Stimulated activated CD4-positive, alpha-beta T cell treated with anti-CD3 and anti-CD28 coated beads, Interleukin-1b, Interleukin-23, amount 100 ng/mL, for 4 hours (primary cell): ENCODE data around the gene LRP6.

ENCODE experiments used
- DNase-seq, 2 donors: peaks; one replicate each; pipeline ENCODE4 v3.0.0-alpha.2; 2020; ENCODE audit warnings: low read depth in 2 of 2

LRP6 gene

DNA sequence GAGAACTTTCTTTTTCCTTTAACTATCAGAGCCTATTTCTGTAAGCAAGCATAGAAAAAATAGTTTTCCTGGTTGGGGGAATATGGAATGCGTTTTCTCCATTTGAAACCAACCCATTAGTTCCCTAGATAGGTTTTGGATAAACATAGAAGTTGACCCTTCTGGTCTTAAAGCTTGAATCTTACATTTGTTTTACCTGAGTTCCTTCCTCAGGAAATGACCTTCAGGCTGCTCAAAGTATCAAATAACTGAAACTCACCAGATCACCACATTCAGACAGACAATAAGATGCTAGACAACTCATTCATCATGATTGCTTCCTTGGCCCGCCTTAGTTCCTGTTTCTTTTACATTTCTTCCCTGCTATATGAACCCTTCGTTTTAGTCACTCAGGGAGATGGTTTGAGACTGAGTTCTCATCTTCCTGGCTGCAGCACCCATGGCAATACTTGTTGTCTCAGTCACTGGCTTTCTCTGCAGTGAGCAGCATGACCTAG is 52.2 kb downstream of the LRP6 start:
- DNase-seq: no peak

DNA sequence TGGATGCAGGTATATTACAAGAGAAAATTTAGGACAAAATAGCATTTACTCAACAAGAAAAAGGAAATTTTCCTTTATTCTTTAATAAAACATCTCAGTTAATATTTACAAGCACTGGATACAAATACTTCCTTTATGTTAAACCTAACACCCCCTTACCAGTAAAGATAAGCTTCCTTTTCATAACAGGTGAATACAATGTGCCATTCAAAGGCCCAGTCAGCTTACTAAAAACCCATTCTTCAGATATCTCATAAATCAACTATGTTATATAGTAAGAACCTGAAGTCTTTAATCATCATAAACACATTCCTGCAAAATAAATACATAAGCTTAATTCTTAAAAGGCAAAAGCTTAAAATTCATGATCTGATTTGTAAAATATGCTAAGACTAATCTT is 52.6 kb downstream of the LRP6 start:
- DNase-seq: no peak

DNA sequence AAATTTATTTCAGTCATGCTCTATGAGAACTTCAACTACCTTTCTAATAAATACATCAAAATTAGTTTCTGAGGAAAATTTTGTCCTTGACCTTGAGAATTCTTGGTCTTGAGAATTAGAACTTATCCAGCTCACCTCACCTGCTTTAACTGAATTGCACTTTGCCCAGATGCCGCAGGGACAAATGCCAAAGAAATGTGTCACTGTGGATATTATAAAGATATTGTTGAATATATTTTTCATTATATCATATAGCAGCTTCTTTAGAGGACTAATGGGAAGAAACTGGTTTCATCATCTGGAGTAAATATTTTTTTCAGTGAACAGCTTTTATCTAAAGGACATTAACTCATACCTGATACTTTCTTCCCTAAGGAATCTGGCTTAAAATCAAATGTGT is 54.1 kb downstream of the LRP6 start:
- no peak for DNase-seq

DNA sequence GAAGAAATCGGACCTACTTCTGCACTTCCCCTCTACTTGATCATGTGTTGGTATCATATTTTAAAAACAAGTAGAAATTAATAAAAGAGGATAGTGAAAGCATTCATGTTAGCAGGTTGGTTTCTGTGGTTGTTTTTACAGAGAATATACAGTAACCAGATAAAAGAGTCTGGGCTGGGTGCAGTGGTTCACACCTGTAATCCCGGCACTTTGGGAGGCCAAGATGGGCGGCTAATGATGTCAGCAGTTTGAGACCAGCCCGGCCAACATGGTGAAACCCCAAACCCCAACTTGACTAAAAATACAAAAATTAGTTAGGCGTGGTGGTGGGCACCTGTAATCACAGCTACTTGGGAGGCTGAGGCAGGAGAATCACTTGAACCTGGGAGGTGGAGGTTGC is 55.9 kb downstream of the LRP6 start:
- DNase-seq: no peak

DNA sequence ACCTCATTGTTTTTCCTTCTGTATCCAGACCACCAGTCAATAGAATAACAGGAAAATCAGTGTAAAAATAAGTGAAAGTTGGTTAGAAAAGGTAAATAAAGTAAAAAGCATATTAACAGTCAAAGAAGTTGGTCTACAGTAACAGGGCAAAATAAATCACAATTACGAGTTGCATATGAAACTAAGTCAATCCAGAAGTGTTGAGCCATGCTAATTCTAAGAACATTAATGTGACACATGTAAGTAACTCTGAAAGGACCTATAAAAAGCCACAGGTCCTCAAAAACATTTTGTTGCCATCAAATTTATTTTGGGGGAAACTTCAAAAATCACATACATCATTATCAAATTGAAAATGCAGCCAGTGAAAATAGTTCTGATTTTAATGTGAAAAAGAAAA is 56.4 kb downstream of the LRP6 start:
- no peak for DNase-seq

DNA sequence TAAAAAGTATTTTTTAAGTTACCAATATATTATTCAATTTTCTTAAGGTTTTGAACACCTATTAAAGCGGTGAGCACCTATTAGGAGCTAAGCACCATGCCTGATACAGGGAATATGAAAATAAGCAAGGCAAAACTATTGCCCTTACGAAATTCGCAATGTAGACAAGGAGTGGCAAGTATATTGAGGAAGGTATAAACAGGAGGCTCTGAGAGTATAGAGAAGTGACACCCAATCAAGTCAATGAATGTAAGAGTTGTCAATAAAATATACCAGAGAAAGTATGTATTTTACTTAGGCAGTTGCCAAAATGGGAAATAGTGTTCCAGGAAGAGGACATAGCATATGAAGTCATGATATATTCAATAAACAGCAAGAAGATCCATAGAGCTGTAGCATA is 57.2 kb downstream of the LRP6 start:
- no peak for DNase-seq

DNA sequence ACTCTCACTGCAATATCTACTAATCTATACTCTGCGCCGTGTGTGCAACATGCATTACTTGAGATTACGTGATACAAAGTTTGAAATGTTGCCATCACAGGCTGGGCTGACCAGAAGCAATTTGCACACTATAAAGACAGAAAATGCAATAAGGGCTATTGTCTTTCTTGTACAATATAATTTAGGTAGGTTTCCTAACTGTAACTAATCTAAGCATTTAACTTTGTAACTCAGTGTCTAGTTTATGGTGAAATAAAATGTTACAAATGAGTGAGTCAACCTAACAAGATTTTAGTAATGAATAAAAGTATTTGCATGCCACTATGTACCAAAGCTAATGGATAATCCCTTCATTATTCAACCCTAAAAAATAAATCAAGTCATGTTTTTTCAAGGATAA is 57.8 kb downstream of the LRP6 start:
- no peak for DNase-seq

DNA sequence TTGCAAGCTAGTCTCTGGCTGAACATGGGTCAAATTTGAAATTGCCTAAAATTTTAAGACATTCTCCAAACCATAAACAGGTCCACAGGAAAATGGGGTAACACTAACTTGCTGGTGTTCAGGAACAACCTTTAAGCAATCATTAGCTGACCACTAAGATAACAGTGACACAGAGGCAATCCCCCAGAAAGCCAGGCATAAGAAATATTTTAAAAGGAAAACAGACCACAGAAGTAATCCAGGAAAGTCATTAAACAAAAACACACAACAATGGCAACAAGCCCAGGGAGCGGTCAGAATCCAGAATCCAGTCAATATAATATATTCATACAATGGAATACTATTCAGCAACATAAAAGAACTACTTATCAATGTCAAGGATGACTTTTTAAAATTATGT is 59.1 kb downstream of the LRP6 start:
- DNase-seq: no peak

DNA sequence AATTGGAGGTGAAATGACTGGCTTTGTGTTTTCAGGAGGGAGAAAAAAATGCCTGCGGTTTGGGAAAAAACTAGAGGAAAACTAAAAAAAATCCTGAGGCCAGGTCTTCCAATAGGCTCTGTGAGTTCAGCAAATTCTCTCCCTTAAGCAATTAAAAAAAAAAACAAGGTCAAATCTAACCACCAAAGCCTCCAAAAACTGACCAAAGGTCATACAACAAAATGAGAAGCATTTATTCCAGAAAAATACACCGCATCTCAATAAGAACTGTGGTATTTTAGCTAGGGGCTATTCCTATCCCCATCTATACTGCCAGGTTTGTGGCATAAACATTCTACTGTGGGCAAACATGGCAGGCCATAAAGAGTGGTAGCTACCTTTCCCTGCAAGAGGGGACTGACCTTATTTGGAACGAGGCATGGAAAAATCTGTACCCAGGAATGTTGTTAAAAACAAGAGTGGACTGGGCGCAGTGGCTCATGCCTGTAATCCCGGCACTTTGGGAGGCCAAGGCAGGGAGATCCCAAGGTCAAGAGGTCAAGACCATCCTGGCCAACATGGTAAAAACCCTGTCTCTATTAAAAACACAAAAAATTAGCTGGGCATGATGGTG is 60.0 kb downstream of the LRP6 start:
- no peak for DNase-seq

DNA sequence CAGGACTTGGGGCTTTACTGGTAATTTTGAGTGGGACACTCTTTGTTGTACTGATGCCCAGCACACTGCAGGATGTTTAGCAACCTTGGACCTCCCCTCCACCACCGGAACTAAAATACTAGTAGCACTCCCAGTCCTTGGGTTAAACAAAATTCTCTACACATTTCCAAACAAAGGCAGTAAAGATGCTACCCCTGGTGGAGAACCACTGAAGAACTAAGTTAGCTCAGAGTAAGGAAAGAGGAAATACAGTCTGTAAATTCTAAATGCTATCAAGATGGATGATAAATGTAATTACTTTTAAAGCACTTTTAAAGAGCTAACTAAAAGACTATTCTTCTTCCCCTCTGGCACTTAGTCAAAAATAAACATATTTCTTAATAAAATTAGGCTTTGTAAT is 64.1 kb downstream of the LRP6 start:
- no peak for DNase-seq

DNA sequence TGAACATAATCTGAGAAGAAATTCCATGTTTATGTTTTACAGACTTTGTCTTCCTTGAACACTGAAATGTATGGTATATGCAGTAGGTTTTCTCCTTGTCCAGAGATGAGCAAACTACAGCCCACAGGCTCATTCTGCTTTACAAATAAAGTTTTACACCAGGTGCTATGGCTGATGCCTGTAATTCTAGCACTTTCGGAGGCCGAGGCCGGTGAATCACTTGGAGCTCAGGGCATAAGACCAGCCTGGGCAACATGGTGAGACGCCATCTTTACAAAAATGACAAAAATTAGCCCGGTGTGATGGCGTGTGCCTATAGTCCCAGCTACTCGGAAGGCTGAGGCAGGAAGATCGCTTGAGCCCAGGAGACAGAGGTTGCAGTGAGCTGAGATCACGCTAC is 64.7 kb downstream of the LRP6 start:
- no peak for DNase-seq

DNA sequence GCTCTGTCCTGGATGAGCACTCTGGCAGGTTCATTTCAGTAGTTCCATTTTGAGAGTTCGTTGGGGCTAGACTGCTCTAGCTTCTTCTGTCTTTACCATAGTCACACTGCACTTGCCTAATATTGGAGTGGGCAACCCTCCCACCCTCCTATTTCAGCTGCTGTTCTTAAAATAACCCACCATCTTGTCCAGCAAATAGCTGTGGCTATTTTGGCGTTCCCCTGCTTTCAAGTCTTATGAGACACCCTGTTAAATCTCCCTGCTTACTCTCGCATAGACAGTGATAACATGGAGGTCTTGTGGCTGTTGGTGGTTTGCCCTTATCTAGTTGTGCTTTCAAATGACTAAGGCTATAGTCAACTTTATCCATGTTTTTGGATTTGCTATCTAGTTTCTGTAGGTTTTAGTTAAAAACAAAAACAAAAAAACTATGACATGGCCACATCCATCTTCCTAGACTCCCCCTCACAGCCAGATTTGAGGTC is 65.5 kb downstream of the LRP6 start:
- no peak for DNase-seq

DNA sequence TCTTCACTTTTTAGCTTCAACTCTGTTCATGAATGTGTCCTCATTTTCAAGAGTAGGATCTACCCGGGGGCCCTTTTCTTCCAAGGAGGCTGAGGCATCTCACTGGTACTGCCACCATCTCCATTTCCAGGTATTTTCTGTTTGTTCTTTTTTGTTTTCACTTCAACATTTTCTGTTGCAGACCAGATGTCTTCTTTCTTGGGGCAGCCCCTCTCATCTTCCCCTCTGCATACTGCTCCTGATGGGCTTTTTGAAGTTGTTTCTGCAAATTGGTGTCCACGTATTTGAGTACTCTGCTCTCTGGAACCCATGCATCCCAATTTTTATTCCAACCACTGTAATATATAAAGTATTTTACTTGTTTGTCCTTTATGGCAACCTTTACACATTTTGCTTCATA is 66.5 kb downstream of the LRP6 start:
- DNase-seq: no peak

DNA sequence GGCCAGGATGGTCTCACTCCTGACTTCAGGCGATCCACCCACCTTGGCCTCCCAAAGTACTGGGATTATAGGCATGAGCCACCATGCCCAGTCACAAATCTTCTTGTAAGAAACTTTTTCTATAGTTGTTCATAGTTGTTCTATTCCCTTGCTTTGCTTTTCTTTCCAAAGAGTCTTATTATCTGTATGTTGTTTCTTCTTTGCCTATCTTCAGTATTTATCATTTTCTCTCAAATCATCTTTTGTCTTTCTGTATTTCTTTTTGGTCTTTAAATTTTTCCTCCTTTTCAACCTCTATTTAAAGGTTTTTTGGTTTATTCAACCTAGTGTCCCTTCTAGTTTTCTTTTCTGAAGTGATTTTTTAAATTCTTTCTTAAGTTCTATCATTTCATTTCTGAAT is 68.7 kb downstream of the LRP6 start:
- no peak for DNase-seq

DNA sequence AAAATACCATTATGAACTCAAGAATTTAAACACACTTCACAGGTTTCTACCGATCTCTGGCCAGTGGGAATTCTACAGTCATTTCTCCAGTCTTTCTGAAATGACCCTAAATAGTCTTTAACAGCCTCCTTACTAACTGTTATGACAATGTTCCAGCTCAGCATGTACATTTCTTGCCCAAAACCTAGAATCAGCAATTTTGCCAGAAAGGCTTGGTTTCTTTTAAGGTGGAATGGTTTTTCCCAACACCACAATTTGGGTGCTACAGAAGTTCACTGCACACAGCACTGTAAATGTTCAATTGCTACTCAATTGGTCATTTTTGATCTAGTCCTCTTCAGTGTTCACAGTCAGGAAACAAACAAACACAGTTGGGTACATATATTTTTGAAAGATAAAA is 69.7 kb downstream of the LRP6 start:
- no peak for DNase-seq

DNA sequence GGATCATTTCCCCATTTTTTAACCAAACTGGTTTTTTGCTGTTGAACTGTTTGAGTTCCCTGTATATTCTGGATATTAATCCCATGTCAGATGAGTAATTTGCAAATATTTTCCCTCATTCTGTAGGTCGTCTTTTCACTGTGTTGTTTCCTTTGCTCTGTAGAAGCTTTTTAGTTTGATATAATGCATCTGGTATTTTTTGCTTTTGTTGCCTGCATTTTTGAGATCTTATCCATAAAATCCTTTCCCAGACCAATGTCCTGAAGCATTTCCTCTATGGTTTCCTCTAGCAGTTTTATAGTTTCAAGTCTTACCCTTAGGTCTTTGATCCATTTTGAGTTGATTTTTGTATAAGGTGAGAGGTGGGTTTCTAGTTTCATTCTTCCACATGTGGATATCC is 71.3 kb downstream of the LRP6 start:
- DNase-seq: no peak

DNA sequence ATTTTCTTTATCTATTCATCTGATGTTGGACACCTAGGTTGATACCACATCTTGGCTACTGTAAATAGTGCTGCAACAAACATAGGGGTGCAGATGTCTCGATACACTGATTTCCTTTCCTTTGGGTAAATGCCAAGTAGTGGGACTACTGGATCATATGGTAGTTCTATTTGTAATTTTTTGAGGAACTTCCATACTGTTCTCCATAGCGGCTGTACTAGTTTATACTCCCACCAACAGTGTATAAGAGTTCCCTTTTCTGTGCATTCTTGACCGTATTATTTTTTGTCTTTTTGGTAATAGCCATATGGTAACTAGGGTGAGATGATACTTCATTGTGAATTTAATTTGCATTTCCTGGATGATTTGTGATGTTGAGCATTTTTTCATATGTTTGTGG is 71.8 kb downstream of the LRP6 start:
- DNase-seq: no peak

DNA sequence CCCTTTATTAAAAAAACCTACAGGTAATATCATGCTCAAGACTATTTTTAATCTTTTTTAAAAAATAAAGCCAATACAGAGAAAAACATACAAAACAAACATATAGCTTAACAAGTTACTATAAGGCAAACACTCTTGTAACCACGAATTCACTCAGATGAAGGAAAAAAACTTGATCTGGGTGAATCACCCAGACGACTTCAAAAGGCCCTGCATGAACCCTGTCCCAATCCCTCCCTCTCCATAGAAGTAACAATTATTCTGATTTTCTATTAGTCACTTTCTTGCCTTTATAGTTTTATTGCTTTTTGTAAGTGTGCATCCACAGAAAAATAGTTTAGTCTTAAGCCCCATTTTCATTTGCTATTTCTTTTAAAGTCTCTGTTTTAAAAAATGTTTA is 72.6 kb downstream of the LRP6 start:
- no peak for DNase-seq

DNA sequence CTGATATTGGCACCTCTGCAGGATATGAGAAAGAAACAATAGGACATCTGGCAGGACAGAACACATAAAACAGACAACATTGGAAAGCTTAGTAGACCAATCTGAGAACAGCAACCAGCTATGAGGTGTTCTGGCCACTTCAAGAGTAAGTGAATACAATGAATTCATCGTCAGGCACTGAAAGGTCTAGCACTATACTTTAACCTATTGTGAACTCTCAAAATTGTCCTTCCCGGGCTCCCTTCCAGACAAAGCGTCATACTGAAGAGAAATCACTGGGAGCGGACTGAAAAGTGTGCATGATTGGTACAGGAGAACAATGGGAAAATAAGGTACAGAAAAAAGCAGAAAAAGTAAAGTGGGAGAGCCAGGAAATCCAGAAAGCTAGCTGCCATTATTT is 75.8 kb downstream of the LRP6 start:
- no peak for DNase-seq

DNA sequence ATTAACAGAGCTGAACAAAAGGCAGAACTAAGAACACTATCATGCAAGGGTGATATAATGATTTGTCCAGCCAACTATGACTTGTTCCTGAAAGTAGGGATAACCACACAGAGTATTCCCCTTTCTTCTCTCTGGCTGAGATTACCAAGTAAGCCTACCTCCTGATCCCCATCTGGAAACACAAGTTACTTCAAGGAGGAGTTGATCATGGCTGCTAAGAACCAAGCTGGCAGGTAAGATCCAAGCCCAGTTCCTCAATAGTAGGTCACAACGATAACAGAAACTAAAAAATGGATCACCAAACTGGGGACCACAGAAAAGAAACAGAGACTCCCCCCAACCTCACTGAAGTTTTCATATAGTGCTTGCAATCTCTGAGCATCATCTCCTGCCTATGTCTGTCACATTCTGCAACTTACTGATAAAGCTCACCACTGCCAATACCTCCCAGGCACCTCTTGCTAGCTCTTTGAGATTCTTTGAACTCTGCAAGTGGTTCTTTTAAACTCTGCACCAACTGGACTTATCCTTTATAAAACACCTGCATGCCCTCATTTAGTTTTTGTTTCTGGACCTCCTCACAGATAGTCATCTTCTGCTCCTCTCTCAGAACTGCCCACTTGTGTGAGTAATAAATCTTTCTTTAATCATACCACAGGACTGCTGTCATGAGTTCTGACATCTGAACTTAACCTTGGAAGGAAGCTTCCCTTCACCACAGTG is 76.6 kb downstream of the LRP6 start:
- no peak for DNase-seq

DNA sequence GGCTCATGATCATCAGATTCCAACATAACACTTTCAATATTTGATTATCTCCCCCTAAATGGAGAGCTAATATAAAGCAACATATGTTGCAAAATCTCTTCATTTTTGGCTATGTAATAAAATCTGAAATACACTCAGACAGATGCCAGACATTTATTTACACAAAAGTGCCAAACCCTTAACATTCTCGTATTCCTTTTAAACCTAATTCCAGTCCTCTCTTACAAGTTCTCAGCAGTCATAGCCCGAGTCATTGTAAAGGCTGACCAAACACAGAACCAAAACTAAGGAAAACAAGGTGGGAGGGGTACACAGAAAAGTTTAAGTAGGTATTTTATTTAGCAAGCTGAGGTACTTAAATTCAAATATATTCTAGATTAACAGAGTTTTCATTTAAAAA is 81.4 kb downstream of the LRP6 start:
- no peak for DNase-seq

DNA sequence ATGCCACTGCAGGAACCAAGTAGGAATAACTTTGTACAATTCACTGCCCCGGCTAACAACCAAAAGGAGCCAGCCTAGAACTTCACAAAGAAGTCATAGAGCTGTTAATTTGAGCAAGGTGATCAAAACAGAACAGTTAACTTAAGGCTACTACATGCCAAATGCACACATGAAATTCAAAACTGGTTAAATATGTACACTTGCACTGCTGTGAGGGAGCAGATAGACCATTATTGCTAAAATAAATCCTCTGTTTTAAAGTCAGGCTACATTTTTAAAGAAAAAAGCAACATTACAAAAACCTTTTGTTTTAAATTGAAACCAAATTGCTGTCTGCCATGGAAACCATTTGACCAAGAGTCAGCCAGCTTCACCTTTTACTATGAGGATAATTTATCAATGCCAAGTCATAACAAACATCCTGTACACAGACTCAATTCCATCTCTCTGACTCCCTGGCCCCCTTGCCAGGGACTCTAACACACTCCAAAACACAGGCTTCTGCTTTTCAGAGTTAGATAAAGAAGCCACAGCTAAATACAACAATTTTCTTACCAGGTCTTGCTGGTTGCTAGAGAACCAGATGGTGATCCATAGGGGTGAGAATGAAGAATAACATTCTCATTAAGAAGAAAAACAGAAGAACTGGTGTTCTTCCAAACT is 84.0 kb downstream of the LRP6 start:
- DNase-seq: no peak

DNA sequence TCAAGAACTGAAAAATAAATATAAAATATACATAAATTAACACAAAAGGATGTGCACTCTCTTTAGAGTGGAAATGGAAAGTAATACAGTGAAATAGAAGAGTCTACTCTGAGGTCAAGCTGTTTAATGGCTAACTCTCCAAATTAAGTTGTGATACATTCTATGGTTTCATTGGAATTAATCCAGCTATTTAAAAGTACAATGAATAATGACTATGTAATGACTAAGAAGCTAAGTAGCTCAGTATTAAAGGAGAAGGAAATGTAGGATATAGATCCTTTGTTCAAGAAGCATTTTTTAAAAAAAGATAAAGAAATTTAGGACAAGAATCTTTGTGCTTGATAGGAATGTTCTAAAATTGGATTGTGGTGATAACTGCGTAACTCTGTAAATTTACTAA is 85.3 kb downstream of the LRP6 start:
- DNase-seq: no peak
